PC-3 (cell line): ENCODE measurements around the gene NOC4L. TPM values are rescaled to one million over a fixed set of nuclear protein-coding genes. Genes with fewer than 3 reads are reported as not detected.

ENCODE experiments used
- ATAC-seq: fragments of 200-7000 bp; cut with Tn5 transposase; 2 replicates; pipeline ENCODE4 v1.9.1; 2020; ENCODE audit warnings: mild to moderate bottlenecking, moderate library complexity
- BruUV-seq: library from RNA; stranded (reverse); fragments of 400-500 nt; replicated peaks from 2 replicates; lab custom pipeline; 2021; lab: Mats Ljungman, UMichigan
- CTCF ChIA-PET: fragments of 300-600 bp; sonication (Branson Sonifier 250); formaldehyde crosslinking; loops from one replicate; lab custom pipeline; 2022; ENCODE audit warnings: antibody characterized with exemption; lab: Charles Lee
- POLR2A ChIA-PET: fragments of 300-600 bp; sonication (Branson Sonifier 250); formaldehyde crosslinking; loops from one replicate; lab custom pipeline; 2022; ENCODE audit warnings: antibody characterized with exemption; ENCODE audit not compliant: unreplicated experiment; lab: Charles Lee
- DNase-seq: peaks from one replicate; pipeline ENCODE4 v3.0.0-alpha.2; 2015
- H2AFZ ChIP-seq: fragments of 300-600 bp; sonication (generic); 2 replicates; pipeline ENCODE4 v1.6.0; 2016; ENCODE audit warnings: antibody characterized with exemption, low read length
- H3F3A ChIP-seq: fragments of 300-600 bp; sonication (generic); one replicate; pipeline ENCODE4 v1.6.0; 2017; ENCODE audit warnings: antibody characterized with exemption, low read length, control low read depth, mild to moderate bottlenecking; ENCODE audit not compliant: unreplicated experiment
- H3K27ac ChIP-seq: fragments of 300-600 bp; sonication (generic); 2 replicates; pipeline ENCODE4 v1.5.1; 2016; ENCODE audit warnings: mild to moderate bottlenecking, low read length
- H3K27me3 ChIP-seq: fragments of 300-600 bp; sonication (generic); 2 replicates; pipeline ENCODE4 v1.6.1; 2016; ENCODE audit warnings: low read length, mixed read lengths
- H3K36me3 ChIP-seq: fragments of 300-600 bp; sonication (generic); 2 replicates; pipeline ENCODE4 v1.6.1; 2016; ENCODE audit warnings: low read depth, mixed run types, low read length, mixed read lengths
- H3K4me1 ChIP-seq: fragments of 300-600 bp; sonication (generic); 2 replicates; pipeline ENCODE4 v1.5.1; 2016; ENCODE audit warnings: low read length; ENCODE audit not compliant: insufficient read depth
- H3K4me2 ChIP-seq: fragments of 300-600 bp; sonication (generic); 2 replicates; pipeline ENCODE4 v1.6.0; 2016; ENCODE audit warnings: low read length
- H3K4me3 ChIP-seq: fragments of 300-600 bp; sonication (generic); 2 replicates; pipeline ENCODE4 v1.5.1; 2016; ENCODE audit warnings: mild to moderate bottlenecking, low read length, mixed read lengths
- H3K79me2 ChIP-seq: fragments of 300-600 bp; sonication (generic); 2 replicates; pipeline ENCODE4 v1.6.1; 2017; ENCODE audit warnings: low read length, mixed read lengths
- H3K9ac ChIP-seq: fragments of 300-600 bp; sonication (generic); 2 replicates; pipeline ENCODE4 v1.6.0; 2016; ENCODE audit warnings: mild to moderate bottlenecking, low read length
- H3K9me2 ChIP-seq: fragments of 300-600 bp; sonication (generic); replicated peaks from 2 replicates; pipeline ENCODE4 v1.6.1; 2016; ENCODE audit warnings: mixed run types, low read length, mixed read lengths
- H3K9me3 ChIP-seq: fragments of 300-600 bp; sonication (generic); 2 replicates; pipeline ENCODE4 v1.6.1; 2016; ENCODE audit warnings: low read length, mixed read lengths
- H4K20me1 ChIP-seq: fragments of 300-600 bp; sonication (generic); 2 replicates; pipeline ENCODE4 v1.6.1; 2016; ENCODE audit warnings: low read length, mixed read lengths
- CTCF ChIP-seq: fragments of 300-600 bp; sonication (generic); conservative IDR thresholded peaks from 2 replicates; pipeline ENCODE4 v1.5.1; 2017; ENCODE audit warnings: antibody characterized with exemption, low read depth, mild to moderate bottlenecking, low read length
- EZH2 ChIP-seq: fragments of 300-600 bp; sonication (generic); IDR thresholded peaks from one replicate; pipeline ENCODE4 v1.6.1; 2017; ENCODE audit warnings: antibody characterized with exemption, mild to moderate bottlenecking, low read length; ENCODE audit not compliant: unreplicated experiment
- EZH2phosphoT487 ChIP-seq: fragments of 300-600 bp; sonication (generic); IDR thresholded peaks from 2 replicates; pipeline ENCODE4 v1.6.1; 2018; ENCODE audit warnings: mild to moderate bottlenecking, antibody characterized with exemption, low read length, borderline replicate concordance
- intact Hi-C: fragments of 100-400 bp; cut with micrococcal nuclease; formaldehyde crosslinking; loops from 2 replicates; pipeline ENCODE4 v1.9.0; 2023
- total RNA-seq: library from RNA; depleted of rRNA; stranded (reverse); fragments of >200 nt; gene quantifications from 2 replicates; pipeline ENCODE4 v1.2.3, GENCODE V29; 2014

The NOC4L gene
- total RNA-seq, 1 experiment from 2014 or later = 44.4 TPM

- Histone ChIP-seq H3K36me3 (no peaks in the 10 kb centered on the region), H2AFZ (peak overlapping the region; percentile 82), H3K9me3 (no peaks in the 10 kb centered on the region), H3K4me3 (peak overlapping the region; percentile 87), H3K27ac (peak overlapping the region; percentile 10; the same call in 1 of the 2 replicates), H3K79me2 (no peaks in the 10 kb centered on the region), H3K9me2 (no peaks in the 10 kb centered on the region), H3K4me2 (peak overlapping the region; percentile 100), H3F3A (no peaks in the 10 kb centered on the region), H4K20me1 (no peaks in the 10 kb centered on the region), H3K9ac (peak overlapping the region; percentile 79), H3K4me1 (peaks cover 15% of the 10 kb centered on the region), H3K27me3 (peaks cover 5% of the 10 kb centered on the region; the same call in 1 of the 2 replicates)
- ATAC-seq (peak; percentile 27), DNase-seq (no peak)
- intact Hi-C loops = no loop called here
- CTCF ChIA-PET = interaction anchor here (0.5 to 1.0 kb wide), 2 partner anchors 27 to 371 kb away, joined by 4 to 5 read pairs; no protein-coding TSS in a partner anchor
- POLR2A ChIA-PET = no interaction called here
- TF ChIP-seq EZH2 = no peak
- BruUV-seq = TSS peak; percentile 65
Measured at GRCh38 chr12:132190012-132190755, 45.9 kb downstream of the NOC4L start.

GRCh38 chr12:132190834-132191500, 46.7 kb downstream of the NOC4L start:
- no peak for TF ChIP-seq CTCF
- no peak for TF ChIP-seq EZH2phosphoT487
- TF ChIP-seq EZH2 = no peak
- no peak overlapping the region for H2AFZ ChIP-seq
- intact Hi-C loops = no loop called here
- ChIA-PET POLR2A (no interaction called here), CTCF (no interaction called here)
- H3K27me3 ChIP-seq = no peaks in the 10 kb centered on the region
- H3K27ac ChIP-seq = no peak overlapping the region
- no peak for ATAC-seq
- H3K4me3 ChIP-seq = peak overlapping the region; percentile 87
- H3K4me1 ChIP-seq = peaks cover 15% of the 10 kb centered on the region
- no peaks in the 10 kb centered on the region for H4K20me1 ChIP-seq
- no peak for DNase-seq
- H3K9ac ChIP-seq = no peak overlapping the region
- no peaks in the 10 kb centered on the region for H3F3A ChIP-seq
- H3K9me2 ChIP-seq = no peaks in the 10 kb centered on the region
- no peaks in the 10 kb centered on the region for H3K79me2 ChIP-seq
- no peaks in the 10 kb centered on the region for H3K9me3 ChIP-seq
- no TSS peak for BruUV-seq
- H3K36me3 ChIP-seq = no peaks in the 10 kb centered on the region
- peak overlapping the region; percentile 100 for H3K4me2 ChIP-seq

GRCh38 chr12:132191715-132192553, 47.7 kb downstream of the NOC4L start:
- H3K36me3 ChIP-seq = no peaks in the 10 kb centered on the region
- no peaks in the 10 kb centered on the region for H3F3A ChIP-seq
- no peaks in the 10 kb centered on the region for H4K20me1 ChIP-seq
- no peak overlapping the region for H3K9ac ChIP-seq
- DNase-seq (no peak), ATAC-seq (no peak)
- no peaks in the 10 kb centered on the region for H3K9me3 ChIP-seq
- TF ChIP-seq CTCF = no peak
- TF ChIP-seq EZH2phosphoT487 = no peak
- no peak for TF ChIP-seq EZH2
- peaks cover 15% of the 10 kb centered on the region for H3K4me1 ChIP-seq
- ChIA-PET POLR2A (no interaction called here), CTCF (no interaction called here)
- no peak overlapping the region for H3K4me2 ChIP-seq
- intact Hi-C loops = no loop called here
- no peak overlapping the region for H2AFZ ChIP-seq
- no peak overlapping the region for H3K4me3 ChIP-seq
- no peaks in the 10 kb centered on the region for H3K9me2 ChIP-seq
- BruUV-seq = no TSS peak
- H3K27me3 ChIP-seq = no peaks in the 10 kb centered on the region
- no peaks in the 10 kb centered on the region for H3K79me2 ChIP-seq
- H3K27ac ChIP-seq = no peak overlapping the region
